ENCODE data around the gene FOXN3.
"Not testable (repeated sequence)": the region's sequence is repeated elsewhere in the genome, so short reads cannot be mapped to it uniquely, and the experiment has no call there.

FOXN3 gene

DNA sequence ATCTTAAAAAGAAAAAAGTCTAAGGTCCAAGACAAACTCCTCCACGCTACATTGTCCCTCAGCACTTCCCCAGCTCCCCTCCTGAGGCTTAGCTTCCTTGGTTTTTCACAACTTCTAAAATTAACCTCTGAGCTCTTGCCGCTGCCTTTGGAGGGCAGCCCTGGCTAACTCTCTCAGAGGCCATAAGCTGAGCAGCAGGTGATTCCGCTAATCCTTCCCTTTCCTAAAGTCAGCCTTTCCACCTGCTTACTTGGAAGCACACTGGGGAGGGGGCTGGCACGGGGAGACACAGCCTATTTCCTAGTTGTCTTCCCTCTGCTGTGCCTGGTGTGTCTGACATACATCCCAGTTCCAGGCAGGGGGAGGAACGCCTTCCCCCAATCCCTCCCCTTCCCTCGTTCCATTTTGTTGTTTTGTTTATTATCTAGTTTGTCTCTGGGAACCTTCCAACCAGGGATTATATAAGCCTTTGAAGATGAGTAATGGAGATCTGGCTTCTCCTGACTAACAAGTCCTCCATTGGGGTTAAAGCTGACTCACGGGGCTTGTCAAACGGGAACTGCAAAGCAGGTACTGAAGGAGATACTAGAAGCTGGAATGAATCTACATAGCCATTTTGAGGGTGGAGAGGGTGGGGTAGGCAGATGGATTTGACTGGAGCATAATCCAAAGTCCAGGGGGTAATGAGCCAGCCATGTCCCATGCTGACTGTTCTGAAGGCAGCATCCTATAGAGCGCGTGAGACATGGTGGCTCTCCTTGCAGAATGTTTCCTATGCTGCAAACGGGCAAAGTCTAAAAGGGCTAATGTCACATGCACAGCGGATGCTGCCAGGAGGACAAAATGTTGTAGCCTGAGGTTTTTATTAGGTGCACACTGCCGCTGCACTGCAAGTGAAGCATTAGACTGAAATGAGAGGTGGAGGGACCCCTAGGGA lies 230.8 kb downstream of the FOXN3 start:
- DNase-seq: no peak

- no peak for DNase-seq
These were observed 232.1 kb downstream of the FOXN3 start for GRCh38 chr14:89184952-89185351.

GRCh38 chr14:89182326-89182725 lies 234.7 kb downstream of the FOXN3 start:
- DNase-seq: no peak

DNA sequence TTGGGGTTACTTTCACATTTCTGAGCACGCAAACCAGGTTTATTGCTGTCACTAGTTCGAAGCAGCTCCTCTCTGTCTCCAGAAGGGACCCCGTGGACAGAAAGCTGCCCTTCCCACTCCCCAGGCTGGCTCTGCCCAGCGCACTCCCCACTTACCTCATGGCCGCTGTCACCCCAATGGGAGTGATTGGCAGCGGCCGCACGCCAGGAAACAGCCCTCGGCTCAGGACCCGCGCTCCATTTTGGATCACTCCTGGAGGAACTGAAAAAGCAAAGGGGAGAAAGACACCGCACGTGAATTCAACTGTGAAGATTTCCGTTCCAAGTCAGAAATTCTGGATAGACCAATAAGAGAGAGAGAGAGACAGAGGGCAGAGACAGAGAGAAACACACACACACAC lies 236.5 kb downstream of the FOXN3 start:
- DNase-seq: no peak

DNA sequence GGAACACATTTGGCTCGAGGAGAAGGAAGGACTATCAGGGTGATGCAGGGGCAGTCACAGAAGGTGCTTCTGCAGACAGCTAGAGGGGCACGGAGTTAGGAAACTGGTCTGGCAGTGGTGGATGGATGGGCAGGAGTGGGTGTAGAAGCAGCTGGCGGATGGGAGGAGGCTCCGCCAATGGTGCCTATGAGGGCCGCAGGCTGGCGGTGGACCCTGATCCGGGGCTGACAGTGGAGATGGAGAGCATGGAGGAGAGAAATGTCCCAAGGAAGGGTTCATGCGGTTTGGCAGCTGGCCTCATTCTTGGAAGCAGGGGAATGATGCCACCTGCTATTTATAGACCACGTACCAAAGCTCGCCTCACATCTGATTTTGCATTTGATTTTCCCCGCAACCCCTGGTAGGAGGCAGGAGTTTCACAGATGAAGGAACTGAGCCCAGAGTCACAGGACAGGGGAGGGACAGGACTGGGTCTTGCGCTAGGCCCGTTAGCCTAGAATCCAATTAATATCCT lies 237.1 kb downstream of the FOXN3 start:
- DNase-seq: no peak

DNA sequence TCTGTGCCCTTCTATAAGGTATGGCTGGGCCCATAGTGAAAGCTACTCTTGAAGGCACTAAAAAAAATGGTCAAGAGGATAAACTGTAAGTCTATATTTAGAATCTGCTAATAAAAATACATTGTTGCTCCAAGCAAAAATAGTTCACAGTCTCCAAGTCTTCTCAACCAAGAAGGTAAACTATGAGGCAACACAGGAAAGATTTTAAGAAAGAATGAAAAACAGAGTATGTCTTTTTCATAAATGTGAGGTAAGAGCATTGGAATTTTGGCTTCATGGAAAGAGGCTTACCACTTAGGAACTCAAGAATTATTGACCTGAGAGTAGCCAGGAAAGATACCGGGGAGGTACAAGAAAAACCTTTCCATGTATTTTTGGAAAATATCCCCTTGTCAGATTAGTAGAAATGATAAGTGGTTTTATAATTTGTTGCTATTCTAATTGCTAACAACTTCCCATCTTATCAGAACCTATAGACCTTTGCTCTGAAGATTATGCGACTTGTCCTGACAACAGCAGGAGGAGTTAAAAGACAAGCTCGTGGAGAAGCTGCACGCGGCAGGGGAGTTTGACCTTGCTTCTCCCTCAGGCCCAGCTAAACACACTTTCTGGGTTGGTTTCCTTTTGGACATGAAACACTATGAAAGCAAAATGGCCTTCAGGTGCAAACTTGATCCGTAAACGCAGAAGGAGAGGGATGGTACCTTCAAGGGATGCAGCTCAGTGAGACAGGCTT lies 238.1 kb downstream of the FOXN3 start:
- no peak for DNase-seq

DNA sequence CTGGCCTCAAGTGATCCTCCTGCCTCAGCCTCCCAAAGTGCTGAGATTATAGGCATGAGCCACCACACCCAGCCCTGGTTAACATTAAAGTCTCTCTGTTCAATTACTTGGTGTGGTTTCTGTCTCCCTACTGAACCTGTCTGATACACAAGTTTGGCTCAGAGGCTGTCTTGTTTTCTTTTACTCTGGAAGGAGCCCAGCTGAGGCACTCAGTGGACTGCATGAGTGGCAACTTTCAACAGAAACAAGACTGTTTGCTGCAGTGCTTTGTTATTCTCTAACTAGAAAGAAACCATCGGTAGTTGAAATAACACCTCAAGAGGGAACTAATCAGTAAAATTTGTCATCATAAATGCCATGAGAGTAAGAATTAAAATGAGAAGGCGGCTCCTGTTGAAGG lies 238.7 kb downstream of the FOXN3 start:
- DNase-seq: no peak

GRCh38 chr14:89175881-89176799 lies 240.9 kb downstream of the FOXN3 start:
- no peak for DNase-seq

GRCh38 chr14:89171628-89172027 lies 245.4 kb downstream of the FOXN3 start:
- DNase-seq: no peak

DNA sequence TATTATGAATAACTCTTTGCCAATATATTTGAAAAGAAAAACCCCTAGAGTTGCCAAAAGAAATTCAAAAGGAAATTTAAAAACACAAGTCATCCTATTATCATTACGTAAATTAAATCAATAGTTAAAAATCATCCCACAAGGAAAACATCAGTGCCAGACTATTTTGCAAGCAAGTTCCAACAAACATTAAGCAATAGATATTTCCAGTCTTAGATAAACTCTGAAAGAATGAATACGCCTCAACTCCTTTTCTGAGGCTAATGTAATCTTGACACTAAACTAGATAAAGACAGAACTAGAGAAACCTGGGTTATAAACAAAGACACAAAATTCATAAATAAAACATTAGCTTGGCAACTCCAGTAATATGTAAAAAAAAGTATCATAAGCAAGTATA lies 245.9 kb downstream of the FOXN3 start:
- DNase-seq: no peak

- no peak for DNase-seq
These were observed 249.3 kb downstream of the FOXN3 start for GRCh38 chr14:89167705-89168104.

DNA sequence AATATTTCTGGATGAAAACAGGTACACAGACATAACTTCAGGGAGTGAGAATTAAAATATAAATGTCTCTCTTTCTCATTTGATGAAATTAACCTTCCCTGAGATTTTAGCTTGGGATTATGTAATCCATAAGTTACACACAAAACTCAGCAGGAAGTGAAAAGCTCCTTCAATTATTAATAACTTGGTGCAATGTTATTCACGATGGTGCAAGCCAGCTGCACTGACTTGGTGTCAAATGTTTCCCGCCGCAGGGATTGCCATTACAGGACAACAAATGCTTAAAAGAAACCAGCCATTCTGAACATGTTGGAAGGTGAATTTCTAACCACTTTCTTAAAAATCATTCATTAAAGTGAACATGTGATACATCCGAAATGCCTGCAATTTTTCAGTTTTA lies 250.4 kb downstream of the FOXN3 start:
- no peak for DNase-seq

- no peak for DNase-seq
These were observed 251.5 kb downstream of the FOXN3 start for GRCh38 chr14:89165189-89166181.

DNA sequence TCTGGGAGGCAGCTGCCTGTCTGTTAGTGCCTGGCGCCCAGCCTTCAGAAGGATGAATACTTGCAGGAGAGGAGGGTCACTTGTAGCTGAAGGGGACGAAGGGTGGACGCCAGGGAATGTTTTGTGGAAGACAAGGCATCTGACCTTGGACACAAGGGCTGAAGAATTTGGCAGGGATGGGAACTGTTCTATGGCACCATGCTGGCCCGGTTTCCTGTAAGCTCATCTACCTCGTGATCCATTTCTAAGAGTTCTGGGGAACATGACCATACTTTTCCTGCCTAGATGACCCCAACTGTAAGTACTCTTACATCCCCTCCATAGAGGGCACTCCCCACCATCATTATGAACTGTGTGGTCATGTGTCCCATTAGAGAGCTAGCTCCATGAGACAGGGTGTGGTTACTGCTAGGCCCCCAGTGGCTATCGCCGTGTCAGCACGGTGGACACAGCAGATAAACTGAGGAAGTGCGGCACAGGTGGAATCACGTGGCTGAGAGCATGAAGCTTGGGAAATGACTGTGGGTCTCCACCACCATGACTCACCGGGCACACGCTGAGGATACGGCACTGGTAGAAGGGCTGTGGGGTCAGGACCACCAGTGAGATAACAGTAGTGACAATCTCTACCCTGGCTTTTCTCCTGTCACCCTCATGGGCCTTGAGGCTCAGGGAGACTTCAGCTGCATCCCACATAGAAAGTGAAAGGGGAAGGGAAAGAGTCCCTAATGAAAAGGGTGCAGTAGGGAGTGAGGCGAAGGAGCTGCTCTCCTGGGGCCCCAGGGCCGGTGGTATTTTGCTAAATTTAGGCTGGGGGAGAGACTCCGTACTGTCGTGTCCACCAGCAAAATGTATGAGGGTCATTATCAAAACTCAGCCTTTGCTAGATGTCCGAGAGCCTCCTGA lies 252.6 kb downstream of the FOXN3 start:
- DNase-seq: no peak

GRCh38 chr14:89163031-89163636 lies 253.9 kb downstream of the FOXN3 start:
- DNase-seq: no peak

DNA sequence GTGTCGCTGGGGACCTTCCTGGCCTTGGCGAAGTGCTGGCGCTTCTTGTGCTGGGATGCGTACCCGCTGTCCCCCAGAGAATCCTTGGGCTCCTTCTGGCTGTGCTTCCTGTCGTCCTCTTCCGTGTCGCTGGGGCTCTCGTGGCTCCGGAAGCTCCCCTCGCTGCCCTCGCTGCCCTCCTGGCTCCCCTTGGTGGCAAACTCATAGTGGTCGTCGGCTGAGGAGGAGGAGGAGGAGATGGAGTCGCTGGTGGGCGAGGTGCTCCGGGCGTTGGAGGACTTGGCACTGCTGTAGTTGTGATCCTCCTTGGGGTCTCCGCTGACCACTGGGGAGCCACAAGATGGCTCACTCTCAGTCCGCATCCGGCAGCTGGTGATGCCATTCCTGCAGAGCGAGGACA lies 254.4 kb downstream of the FOXN3 start:
- no peak for DNase-seq

- no peak for DNase-seq
These were observed 256.6 kb downstream of the FOXN3 start for GRCh38 chr14:89160437-89160836.

DNA sequence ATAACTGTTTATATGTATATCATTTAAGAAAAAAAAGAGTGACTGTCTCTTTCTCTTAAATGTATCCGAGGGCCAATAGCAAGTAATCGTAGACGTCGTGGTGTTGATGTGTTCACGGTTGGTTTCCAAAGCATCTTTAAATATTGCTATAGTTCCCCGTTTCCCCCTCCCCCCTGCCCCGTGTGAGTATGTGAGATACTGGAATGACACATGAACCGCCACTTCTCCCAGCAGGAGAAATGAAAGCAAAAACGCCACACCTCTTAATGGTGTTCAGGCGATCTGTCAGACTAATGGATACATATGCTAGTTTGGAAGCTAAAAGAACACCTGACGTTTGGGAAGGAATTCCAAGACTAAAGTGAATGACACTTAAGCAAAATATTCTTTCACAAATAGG lies 258.3 kb downstream of the FOXN3 start:
- no peak for DNase-seq

- not testable (repeated sequence) for DNase-seq
These were observed 258.9 kb downstream of the FOXN3 start for GRCh38 chr14:89158104-89158503.

DNA sequence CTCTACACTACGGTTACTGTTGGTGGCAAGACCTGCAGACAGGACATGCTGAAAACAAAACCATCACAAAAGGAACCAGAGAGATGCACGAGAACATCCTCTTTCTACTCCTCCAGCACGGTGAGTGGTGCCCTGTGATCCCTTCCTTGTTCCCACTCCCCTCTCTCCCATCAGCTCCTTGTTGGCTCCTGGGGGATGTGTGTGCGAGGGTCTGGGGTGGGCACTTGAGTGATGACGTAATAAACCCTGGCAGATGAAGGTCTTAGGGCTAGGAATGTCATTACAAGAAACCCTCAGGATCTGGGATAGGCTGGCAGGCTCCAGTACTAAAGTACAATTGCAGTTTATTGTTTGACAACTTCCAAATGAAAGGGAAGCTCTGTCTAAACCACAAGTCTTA lies 261.5 kb downstream of the FOXN3 start:
- DNase-seq: no peak
